Measurements from ENCODE around the gene GPC5.

DNA sequence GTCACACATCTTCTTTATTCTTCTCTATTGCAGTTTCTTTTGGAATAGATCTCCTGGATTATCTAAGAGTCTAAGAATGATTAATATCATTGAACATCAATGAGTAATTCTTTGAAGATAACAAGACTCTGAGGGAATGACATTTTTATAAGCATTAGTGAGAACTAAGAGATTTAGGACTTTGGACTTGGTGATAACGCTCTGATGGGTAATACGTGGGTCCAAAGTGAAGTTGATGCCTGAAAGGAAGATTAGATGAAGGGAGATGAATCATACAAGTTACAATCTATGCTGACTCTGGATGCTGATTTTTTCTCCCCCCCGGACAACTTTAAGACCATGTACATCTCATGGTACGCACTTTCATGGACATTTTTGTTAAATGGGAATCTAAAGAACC lies 364.5 kb downstream of the GPC5 start:
- no peak for TF ChIP-seq EZH2 (IDR thresholded peaks at IDR 0.05; ENCODE audit: insufficient read depth, poor library complexity, severe bottlenecking)
- no peak for TF ChIP-seq EZH2phosphoT487 (IDR thresholded peaks at IDR 0.05; ENCODE audit: insufficient read depth, low read depth)

All from GM23248 (cell line).